ENCODE data around the gene SEPHS1.
A peak's percentile ranks its signal among the peaks of the same experiment; 100 is the strongest.
"Not testable (repeated sequence)": the region's sequence is repeated elsewhere in the genome, so short reads cannot be mapped to it uniquely, and the experiment has no call there.

Gene SEPHS1, protein sequence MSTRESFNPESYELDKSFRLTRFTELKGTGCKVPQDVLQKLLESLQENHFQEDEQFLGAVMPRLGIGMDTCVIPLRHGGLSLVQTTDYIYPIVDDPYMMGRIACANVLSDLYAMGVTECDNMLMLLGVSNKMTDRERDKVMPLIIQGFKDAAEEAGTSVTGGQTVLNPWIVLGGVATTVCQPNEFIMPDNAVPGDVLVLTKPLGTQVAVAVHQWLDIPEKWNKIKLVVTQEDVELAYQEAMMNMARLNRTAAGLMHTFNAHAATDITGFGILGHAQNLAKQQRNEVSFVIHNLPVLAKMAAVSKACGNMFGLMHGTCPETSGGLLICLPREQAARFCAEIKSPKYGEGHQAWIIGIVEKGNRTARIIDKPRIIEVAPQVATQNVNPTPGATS

DNA sequence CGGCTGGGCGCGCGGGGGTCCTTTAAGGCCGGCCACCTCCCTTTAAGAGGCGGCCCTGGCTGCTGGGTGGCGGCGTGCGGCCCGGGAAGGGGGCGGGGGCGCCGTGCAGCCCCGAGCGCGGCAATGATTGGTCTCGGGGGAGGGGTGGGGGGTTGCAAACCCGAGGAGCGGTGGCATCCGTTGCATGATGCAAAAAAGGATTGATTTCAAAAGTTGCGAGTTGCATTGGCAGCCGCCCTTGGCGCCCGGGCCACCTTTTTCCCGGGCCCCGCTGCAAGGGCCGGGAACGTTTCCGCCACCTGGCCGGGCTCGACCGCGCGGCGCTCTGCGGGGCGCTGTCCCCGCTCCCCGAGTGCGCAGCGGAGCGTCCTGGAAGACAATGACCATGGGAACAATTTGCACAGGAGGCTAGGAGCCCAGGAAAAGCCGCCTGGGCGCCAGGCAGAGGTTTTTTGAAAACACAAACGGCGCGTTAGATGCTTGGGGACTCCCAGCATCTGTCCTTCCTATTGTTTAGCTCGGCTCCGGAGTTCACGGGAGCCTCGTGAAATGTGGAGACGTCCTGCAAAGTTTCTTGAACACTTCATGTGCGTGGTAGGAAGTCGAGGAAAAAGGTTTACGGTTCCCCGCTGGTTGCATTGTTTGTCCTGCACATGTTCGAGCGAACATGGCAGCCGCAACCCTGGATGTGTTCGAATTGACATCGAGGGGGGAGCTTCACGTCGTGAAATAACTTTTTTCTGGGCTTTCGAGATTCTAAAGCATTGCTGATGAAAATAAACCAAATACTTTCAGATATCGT is at the start of gene SEPHS1:
SEPHS1 (minus strand) TSS at position 78 of the 802 bp plus-strand sequence. CDS start 3,343 bp downstream, outside the sequence.
- DNase-seq (ENCODE audit: low spot score) (peak; percentile 93), FAIRE-seq (no peak)

DNA sequence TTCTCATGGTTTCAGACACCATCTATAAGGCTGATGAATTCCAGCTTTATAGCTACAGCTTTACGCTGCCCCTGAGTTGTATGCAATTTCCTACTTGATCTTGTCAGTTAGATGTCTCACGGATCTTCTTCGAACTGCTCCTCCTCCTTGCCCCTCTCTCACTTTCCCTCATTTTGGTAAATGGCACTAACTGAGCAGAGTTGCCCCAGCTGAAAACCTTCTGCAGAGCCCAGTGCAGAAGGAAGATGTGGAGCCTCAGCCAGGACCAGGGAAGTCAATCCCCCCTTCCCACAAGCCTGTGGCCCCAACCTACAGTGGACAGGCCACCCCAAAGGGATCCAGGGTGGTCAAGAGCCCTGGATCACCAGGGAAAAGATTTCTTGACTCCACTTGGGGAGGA is 49.0 kb upstream of the SEPHS1 start:
- no peak for DNase-seq (ENCODE audit: low spot score)
- no peak for FAIRE-seq

DNA sequence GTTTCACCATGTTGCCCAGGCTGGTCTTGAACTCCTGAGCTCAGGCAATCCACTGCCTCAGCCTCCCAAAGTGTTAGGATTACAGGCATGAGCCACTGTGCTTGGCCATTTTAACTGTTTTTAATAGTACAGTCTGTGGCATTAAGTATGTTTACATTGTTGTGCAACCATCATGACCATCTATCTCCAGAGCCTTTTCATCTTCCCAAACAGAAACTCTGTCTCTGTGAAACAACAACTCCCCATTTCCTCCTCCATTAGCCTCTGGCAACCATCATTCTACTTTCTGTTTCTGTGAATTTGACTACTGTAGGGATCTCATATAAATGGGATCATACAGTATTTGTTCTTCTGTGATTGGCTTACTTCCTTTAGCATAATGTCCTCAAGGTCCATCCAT is 48.3 kb upstream of the SEPHS1 start:
- DNase-seq (ENCODE audit: low spot score) = no peak
- FAIRE-seq = no peak

DNA sequence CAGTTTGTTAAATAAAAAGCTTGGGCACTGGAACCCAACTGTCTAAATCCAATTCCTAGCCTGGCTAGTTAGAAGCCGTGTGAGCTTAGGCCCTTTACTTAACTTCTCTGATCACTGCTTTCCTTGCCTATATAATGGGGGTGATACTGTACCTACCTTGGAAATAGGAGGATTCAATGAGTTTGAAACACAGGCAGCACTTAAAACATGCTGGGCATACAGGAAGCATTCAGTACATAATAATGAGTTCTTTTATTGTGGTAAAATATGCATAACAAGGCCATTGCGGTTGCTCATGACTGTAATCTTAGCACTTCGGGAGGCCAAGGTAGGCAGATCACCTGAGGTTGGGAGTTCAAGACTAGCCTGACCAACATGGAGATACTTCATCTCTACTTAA is 47.4 kb upstream of the SEPHS1 start:
- no peak for DNase-seq (ENCODE audit: low spot score)
- no peak for FAIRE-seq

DNA sequence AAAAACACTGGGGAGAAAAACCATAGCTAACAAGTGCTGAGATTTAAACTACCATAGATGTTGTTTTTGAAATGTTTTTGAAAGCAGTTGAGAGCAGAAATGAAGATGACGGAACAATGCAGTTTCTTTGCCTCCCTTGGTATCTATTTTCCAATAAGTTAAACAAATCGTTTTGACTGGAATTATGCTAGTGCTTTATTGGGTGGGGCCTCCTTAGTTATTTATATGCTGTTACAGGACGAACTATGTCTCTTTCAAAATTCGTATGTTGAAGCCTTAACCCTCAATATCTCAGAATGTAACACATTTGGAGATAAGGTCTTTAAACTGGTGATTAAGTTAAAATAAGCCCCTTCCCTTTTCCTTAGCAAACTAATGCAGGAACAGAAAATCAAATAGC is 45.5 kb upstream of the SEPHS1 start:
- DNase-seq (ENCODE audit: low spot score) (no peak), FAIRE-seq (no peak)

DNA sequence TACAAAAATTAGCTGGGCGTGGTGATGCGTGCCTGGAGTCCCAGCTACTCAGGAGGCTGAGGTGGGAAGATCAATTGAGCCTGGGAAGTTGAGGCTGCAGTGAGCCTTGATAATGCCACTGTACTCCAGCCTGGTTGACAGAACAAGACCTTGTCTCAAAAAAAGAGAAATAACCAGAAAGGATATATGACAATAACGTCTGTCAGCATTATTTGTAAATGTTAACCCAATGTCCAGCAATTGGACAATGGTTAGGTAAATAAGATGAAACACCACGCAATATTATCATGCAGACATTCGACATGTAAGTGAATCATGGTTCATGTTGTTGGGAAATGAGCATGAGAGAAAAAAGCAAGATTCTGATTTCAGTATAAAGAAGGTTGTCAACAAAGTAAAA is 44.6 kb upstream of the SEPHS1 start:
- FAIRE-seq (no peak), DNase-seq (ENCODE audit: low spot score) (no peak)

DNA sequence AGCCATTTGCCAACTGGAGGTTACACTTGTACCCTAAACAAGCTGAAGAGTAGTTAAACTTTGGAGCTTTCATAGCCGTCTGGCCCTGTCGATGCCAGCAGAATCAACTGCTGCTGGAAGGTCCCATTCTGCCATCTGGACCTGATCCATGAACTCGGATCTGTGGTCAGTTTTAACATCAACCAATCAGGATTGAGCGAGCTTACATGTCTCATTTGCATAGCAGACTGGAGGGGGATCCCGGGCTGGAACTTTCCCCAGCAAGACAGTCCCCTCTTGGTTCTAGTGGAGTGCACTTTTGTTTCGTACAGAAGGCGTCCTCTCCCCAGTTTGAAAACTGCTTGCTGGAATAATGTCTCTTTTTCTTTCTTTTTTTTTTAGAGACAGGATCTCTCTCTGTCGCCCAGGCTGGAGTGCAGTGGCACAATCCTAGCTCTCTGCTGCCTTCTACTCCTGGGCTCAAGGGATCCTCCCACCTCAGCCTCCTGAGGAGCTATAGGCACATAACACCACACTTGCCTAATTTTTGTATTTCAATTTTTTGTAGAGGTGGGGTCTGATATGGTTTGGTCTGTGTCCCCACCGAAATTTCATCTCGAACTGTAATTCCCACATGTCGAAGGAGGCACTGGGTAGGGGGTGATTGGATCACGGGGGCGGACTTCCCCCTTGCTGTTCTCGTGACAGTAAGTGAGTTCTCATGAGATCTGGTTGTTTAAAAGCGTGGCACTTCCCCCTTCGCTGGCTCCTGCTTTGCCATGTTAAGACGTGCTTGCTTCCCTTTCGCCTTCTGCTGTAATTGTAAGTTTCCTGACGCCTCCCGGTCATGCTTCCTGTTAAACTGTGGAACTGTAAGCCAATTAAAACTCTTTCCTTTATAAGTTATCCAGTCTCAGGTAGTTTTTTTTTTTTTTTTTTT is 42.8 kb upstream of the SEPHS1 start:
- DNase-seq (ENCODE audit: low spot score) = no peak
- no peak for FAIRE-seq

DNA sequence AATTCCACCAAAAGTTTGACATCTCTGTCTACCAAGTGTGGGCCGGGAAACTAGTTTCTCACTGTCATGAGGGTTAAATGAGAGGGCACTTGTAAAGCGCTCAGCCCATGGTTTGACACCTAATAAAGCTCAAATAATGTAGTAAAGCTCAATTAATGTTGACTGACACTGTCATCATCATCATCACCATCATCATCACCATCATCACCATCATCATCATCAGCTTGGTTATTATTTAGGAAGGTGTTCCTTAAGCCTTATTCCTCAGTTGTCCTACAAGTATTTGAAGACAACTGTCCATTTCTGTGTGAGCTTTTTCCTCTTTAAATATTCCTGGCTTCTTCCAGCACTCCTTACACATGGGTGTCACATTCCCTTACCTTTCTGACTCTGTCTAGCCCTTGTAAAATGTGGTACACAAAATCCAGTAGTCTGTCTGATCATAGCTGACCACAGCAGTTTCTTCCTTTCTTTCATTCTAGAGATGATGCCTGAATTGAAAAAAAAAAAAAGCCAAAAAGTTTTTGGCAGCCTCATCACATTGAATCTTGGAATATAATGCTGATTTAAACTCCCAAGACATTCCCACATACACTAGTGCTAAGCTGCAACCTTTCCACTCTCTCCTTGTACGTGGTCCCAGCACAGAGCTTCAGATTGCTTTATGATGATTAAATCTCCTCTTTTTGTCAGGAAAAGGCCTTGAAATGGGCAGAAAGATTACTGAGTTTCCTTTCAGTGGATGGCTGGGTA is 40.6 kb upstream of the SEPHS1 start:
- FAIRE-seq (peak; percentile 5), DNase-seq (ENCODE audit: low spot score) (no peak)

DNA sequence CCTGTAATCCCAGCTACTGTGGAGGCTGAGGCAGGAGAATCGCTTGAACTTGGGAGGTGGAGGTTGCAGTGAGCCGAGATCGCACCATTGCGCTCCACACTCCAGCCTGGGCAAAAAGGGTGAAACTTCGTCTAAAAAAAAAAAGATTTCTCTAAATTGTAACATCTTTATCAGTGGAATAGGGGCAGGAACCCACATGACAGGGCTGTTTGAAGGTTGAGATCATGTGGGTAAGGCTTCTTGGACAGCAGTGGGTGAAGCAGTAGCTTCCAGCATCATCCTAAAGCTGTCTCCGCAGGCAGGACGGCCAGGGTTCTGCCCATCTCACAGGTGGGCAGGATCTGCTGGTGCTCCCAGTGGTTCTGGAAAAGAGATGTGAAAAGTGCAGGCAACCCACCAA is 37.9 kb upstream of the SEPHS1 start:
- FAIRE-seq (no peak), DNase-seq (ENCODE audit: low spot score) (no peak)

DNA sequence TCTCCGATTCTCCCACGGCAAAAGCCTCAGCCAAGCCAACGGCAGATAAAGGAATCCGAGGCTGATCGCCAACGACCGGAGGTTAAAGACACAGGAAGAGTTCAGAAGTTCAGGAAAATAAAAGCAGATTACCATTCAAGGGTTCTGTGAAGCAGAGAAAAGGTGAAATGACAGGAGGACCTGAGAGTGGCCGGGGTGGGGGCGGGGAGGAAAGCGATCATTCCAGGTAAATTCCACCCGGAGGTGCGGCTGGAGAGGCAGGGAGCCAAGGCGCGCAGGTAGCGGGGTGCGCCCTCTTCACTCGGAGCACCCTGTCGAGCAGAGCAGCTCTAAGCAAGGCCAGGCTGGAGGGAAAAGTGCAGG is 35.3 kb upstream of the SEPHS1 start:
- DNase-seq (ENCODE audit: low spot score) (no peak), FAIRE-seq (no peak)

DNA sequence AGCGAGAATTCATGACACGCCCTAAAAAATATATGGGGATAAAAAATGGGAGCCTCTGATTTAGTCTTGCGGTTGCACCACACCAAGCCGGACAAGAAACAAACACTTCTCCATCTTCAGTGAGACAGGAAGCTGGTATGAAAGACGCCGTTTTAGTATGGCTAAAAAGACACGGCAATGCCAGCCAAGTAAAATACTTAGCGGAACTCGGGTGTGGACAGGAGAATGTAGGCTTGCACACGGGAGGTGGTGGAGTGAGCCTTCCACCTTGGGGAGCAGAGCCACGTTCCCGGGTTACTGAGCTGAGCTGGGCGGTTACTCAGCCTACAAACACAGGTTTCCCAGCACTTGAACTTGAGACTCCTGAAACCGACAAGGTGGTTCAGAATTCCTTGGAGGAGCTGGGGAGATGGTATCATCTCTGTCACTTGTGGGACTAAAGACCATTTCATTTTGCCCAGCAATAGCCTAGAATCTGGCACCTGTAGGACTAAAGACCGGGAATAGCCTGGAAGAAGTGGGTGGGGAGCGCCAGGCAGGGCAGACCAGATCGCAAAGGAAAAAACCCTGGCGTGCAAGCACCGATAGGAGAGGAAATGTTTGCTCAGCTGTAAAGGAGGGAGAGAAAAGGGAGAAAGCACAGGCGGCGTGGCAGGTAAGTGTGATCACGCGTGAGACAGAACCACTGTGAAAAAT is 34.8 kb upstream of the SEPHS1 start:
- FAIRE-seq (no peak), DNase-seq (ENCODE audit: low spot score) (no peak)

DNA sequence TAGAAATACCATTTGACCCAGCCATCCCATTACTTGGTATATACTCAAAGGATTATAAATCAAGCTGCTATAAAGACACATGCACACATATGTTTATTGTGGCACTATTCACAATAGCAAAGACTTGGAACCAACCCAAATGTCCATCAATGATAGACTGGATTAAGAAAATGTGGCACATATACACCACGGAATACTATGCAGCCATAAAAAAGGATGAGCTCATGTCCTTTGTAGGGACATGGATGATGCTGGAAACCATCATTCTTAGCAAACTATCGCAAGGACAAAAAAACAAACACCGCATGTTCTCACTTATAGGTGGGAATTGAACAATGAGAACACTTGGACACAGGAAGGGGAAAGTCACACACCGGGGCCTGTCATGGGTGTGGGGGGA is 31.0 kb upstream of the SEPHS1 start:
- not testable (repeated sequence) for FAIRE-seq; DNase-seq (ENCODE audit: low spot score)

DNA sequence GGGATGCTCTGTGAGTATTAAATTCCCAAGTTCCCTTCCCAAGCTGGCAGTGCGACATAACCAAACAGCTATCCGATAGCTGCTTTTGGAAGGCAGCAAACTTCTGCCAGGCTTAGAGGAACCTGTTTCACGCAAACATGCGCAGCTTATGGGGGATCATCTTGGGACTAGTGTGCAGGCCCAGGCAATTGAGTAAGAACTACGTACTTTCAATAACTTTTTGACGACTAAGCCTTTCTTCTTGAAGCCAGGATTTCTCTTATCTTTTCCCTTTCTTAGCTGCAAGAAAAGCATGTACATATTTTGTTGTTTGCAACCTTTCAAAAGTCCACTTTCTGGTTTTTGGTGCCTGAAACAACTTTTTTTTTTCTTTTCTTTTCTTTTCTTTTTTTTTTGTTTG is 28.7 kb upstream of the SEPHS1 start:
- DNase-seq (ENCODE audit: low spot score) (no peak), FAIRE-seq (no peak)

DNA sequence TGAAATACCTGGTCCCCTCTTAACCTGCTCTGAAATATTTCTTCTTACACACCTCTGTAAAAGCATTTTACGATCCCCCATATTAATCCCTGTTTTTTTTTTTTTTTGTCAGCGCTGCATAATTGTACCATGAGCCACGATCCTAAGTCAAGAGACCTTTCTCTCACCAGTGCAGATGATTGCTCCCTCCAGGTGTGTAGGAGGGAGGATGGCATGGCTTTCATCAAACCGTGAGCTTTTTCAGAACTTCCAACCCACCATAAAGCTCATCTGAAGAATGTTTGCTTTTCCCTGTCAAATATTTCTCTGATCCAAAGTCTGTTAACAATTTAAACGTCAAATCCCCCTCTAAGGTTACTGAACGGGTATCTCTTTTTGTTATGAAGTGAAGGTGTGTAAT is 28.2 kb upstream of the SEPHS1 start:
- FAIRE-seq (no peak), DNase-seq (ENCODE audit: low spot score) (no peak)

DNA sequence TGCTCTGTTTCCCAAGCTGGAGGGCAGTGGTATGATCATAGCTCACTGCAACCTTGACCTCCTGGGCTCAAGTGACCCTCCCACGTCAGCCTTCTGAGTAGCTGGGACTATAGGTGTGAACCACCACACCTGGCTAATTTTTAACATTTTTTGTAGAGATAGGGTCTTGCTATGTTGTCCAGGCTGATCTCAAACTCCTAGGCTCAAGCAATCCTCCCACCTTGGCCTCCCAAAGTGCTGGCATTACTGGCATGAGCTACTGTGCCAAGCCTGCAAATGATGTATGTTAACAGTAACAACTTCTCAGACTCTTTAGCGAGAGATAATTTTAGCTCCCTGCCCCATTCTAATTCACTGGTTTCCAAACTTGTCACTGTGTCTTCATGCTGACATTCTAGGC is 27.7 kb upstream of the SEPHS1 start:
- DNase-seq (ENCODE audit: low spot score) = no peak
- no peak for FAIRE-seq

DNA sequence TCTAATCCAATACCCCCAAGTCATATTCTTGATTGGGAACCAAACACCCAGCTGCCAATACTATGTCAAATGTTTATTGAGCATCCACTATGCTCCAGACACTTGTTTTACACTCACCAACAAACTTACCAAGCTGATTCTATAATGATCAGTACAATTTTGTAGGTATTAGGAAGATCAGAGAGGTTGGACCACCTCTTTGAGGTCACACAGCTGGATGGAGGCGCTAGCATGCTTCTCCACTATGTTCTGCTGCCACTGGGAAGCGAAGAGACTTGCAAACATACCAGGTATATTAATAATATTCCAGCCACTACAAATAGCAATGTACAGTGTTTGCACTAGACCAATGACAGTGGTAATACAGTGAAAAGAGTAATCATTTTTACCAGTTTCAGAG is 25.6 kb upstream of the SEPHS1 start:
- FAIRE-seq (no peak), DNase-seq (ENCODE audit: low spot score) (no peak)

DNA sequence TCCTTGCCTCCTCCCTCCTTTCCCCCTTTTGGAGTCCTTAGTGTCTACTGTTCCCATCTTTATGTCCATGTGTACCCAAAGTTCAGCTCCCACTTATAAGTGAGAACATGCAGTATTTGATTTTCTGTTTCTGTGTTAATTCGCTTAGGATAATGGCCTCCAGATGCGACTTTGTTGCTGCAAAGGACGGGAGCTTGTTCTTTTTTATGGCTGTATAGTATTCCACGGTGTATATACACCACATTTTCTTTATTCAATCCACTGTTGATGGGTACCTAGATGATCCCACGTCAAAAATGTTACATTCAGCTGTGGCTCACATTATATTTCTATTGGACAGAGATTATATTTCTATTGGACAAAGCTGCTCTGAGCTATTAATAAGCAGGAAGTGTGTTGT is 24.4 kb upstream of the SEPHS1 start:
- no peak for FAIRE-seq

DNA sequence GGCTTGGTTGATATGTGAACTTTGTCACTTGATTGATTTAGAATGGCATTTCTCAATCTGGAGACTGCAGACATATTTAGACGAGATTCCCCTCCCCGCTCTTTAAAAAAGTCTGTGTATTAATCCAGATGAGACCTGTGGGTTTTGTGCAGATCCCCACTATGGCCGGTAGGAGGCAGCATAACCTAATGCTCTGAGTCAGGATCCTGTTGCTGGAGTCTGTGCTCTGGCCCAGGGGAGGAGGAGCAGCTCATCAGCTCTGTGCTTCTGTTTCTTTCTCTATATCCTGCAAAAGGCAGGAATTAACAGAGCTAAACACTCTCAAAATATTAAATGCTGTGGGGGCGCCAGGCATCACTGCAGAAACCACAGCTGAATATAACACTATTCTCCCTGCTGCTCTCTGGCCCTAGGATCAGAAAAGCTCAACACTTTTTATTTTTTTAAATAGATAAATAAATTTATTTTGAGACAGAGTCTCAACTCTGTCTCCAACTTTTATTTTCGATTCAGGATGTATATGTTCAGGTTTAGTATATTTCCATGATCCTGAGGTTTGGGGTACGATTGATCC is 23.9 kb upstream of the SEPHS1 start:
- FAIRE-seq = no peak
- peak; percentile 88 for DNase-seq (ENCODE audit: low spot score)

More for the DNA sequence above, 24.4 kb upstream of the SEPHS1 start:
- DNase-seq (ENCODE audit: low spot score) = no peak

DNA sequence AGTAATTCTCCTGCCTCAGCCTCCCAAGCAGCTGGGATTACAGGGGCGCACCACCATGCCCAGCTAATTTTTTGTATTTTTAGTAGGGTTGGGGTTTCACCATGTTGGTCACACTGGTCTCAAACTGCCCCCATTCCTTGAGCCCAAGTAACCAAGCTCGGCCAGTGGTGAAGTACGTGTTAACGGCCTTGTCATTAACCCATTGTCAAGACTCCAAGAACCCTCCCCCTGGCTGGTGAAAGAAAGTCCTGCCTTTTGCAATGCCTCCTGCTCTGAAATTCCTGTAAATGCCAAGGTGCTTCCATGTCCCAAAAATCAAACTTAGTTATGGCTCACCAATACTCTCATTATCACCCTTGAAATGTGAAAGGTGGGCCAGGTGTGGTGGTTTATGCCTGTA is 18.8 kb upstream of the SEPHS1 start:
- DNase-seq (ENCODE audit: low spot score) = no peak
- FAIRE-seq = no peak

DNA sequence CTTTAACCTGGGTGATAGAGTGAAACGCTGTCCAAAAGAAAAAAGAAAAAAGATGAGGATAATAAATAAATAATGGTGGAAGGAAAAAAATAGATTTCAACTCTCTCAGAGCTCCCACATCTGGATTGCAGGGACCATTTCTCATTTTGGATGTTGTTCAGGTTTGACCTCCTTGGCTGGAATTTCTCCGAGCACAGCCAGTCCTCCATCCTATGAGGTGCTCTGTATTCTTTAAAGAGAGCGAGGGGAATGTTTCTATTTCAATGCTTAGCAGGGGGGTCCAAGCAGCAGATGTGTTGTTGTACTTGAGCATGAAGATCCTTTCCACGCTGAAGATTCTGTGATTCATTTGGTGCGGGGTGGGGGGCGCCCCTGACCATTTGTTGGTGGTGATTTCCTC is 17.7 kb upstream of the SEPHS1 start:
- FAIRE-seq (no peak), DNase-seq (ENCODE audit: low spot score) (no peak)

Data from urothelium cell line (cell line).